Endothelial cell of umbilical vein (primary cell): ENCODE results near the gene WNT9A. TPM values are rescaled to one million over a fixed set of nuclear protein-coding genes. Genes with fewer than 3 reads are reported as not detected.

ENCODE experiments used
- BruUV-seq: library from RNA; stranded (reverse); fragments of 400-500 nt; replicated peaks from 2 replicates; lab custom pipeline; 2021; lab: Mats Ljungman, UMichigan
- CTCF ChIA-PET: fragments of 300-600, 350-600 bp; sonication (Branson Sonifier 250); formaldehyde crosslinking; loops from one replicate; lab custom pipeline; 2021; ENCODE audit warnings: antibody characterized with exemption, inconsistent platforms; lab: Charles Lee
- POLR2A ChIA-PET: fragments of 300-600, 350-600 bp; sonication (Branson Sonifier 250); formaldehyde crosslinking; loops from one replicate; lab custom pipeline; 2021; ENCODE audit warnings: antibody characterized with exemption, inconsistent platforms; lab: Charles Lee
- DNase-seq: peaks from one replicate; pipeline ENCODE4 v3.0.0-alpha.2; 2011; ENCODE audit warnings: low read depth, low spot score
- FAIRE-seq: peaks from 2 replicates; lab custom pipeline; 2011; peaks lifted over from hg19 to GRCh38; lab: Jason Lieb, UNC
- H2AFZ ChIP-seq: 2 replicates; pipeline ENCODE4 v1.6.0; 2012; ENCODE audit warnings: low read depth, low read length, control low read depth, inconsistent platforms
- H3K27ac ChIP-seq: 2 replicates; pipeline ENCODE4 v1.5.1; 2011; ENCODE audit warnings: low read depth, mild to moderate bottlenecking, control low read depth, low read length, moderate library complexity; ENCODE audit not compliant: insufficient read depth
- H3K27me3 ChIP-seq, 2 experiments: 2 replicates each; pipeline versions ENCODE4 v1.6.0 to v1.6.1; 2011; ENCODE audit warnings: low read length in 2 of 2, mixed read lengths in 1 of 2; ENCODE audit not compliant: control insufficient read depth in 2 of 2, insufficient read depth in 2 of 2
- H3K36me3 ChIP-seq, 2 experiments: 2 replicates in 1 of 2; 3 replicates in 1 of 2; pipeline ENCODE4 v1.5.1; 2011; ENCODE audit warnings: low read length in 2 of 2, mild to moderate bottlenecking in 1 of 2, moderate library complexity in 1 of 2; ENCODE audit not compliant: control insufficient read depth in 2 of 2, insufficient read depth in 2 of 2; ENCODE audit errors: extremely low read depth in 1 of 2
- H3K4me1 ChIP-seq: 3 replicates; pipeline ENCODE4 v1.5.1; 2011; ENCODE audit warnings: mild to moderate bottlenecking, low read length; ENCODE audit not compliant: control insufficient read depth, insufficient read depth; ENCODE audit errors: extremely low read depth
- H3K4me2 ChIP-seq: 2 replicates; pipeline ENCODE4 v1.6.1; 2011; ENCODE audit warnings: low read length, control low read depth, mixed read lengths; ENCODE audit not compliant: insufficient read depth
- H3K4me3 ChIP-seq, 3 experiments: fragments of 200-600 bp in 1 of 3; sonication (generic), shearing (Covaris generic) in 1 of 3; replicated peaks in 1 of 3; 2 replicates each; pipeline ENCODE4 v1.5.1; 2011 to 2016; ENCODE audit warnings: control low read depth in 3 of 3, low read length in 3 of 3, mild to moderate bottlenecking in 2 of 3, inconsistent platforms in 1 of 3, low read depth in 1 of 3, moderate library complexity in 1 of 3; ENCODE audit not compliant: insufficient read depth in 1 of 3
- H3K79me2 ChIP-seq: 2 replicates; pipeline ENCODE4 v1.6.0; 2012; ENCODE audit warnings: low read length, inconsistent platforms; ENCODE audit not compliant: control insufficient read depth, insufficient read depth
- H3K9ac ChIP-seq: replicated peaks from 2 replicates; pipeline ENCODE3; 2011; ENCODE audit warnings: low read length, control low read depth; ENCODE audit not compliant: insufficient read depth; ENCODE audit errors: extremely low read depth
- H3K9me1 ChIP-seq: replicated peaks from 3 replicates; pipeline ENCODE4 v1.6.0; 2011; ENCODE audit warnings: mild to moderate bottlenecking, low read length; ENCODE audit not compliant: control insufficient read depth, insufficient read depth; ENCODE audit errors: extremely low read depth
- H3K9me3 ChIP-seq: replicated peaks from 2 replicates; pipeline ENCODE4 v1.5.1; 2012; ENCODE audit warnings: low read length, inconsistent platforms; ENCODE audit not compliant: control insufficient read depth, insufficient read depth
- H4K20me1 ChIP-seq: replicated peaks from 2 replicates; pipeline ENCODE3; 2011; ENCODE audit warnings: mild to moderate bottlenecking, low read length; ENCODE audit not compliant: control insufficient read depth, insufficient read depth; ENCODE audit errors: extremely low read depth
- EZH2 ChIP-seq: IDR thresholded peaks from 2 replicates; pipeline ENCODE4 v1.6.1; 2012; ENCODE audit warnings: borderline replicate concordance, low read depth, mild to moderate bottlenecking, moderate library complexity, low read length, inconsistent platforms; ENCODE audit not compliant: severe bottlenecking
- FOS ChIP-seq: IDR thresholded peaks from 2 replicates; pipeline ENCODE4 v1.6.1; 2011; ENCODE audit warnings: mild to moderate bottlenecking, low read length, moderate library complexity, borderline replicate concordance; ENCODE audit not compliant: insufficient read depth
- GATA2 ChIP-seq: IDR thresholded peaks from 2 replicates; pipeline ENCODE4 v1.7.0; 2011; ENCODE audit warnings: low read depth, mild to moderate bottlenecking, moderate library complexity, mixed read lengths, low read length; ENCODE audit not compliant: insufficient read length, insufficient read depth
- JUN ChIP-seq: IDR thresholded peaks from 2 replicates; pipeline ENCODE4 v1.6.1; 2011; ENCODE audit warnings: borderline replicate concordance, low read depth; ENCODE audit not compliant: insufficient read length, insufficient read depth
- MYC ChIP-seq: IDR thresholded peaks from one replicate; pipeline ENCODE4 v1.6.1; 2011; ENCODE audit warnings: mild to moderate bottlenecking, low read depth, low read length
- POLR2A ChIP-seq: IDR thresholded peaks from 2 replicates; pipeline ENCODE4 v1.6.1; 2012; ENCODE audit warnings: low read depth, mild to moderate bottlenecking, control low read depth, low read length
- POLR2AphosphoS5 ChIP-seq: IDR thresholded peaks from 2 replicates; pipeline ENCODE4 v1.6.1; 2012; ENCODE audit warnings: low read depth, mild to moderate bottlenecking, control low read depth, low read length, moderate library complexity; ENCODE audit not compliant: insufficient read depth
- dilution Hi-C: fragments of 300-500 bp; cut with MboI; formaldehyde crosslinking; loops from one replicate; pipeline ENCODE4 v1.15.0; 2019; ENCODE audit warnings: low sequenced_read_pairs; ENCODE audit not compliant: extremely low pct_ligation_motif_present
- intact Hi-C: fragments of 100-400 bp; cut with micrococcal nuclease; formaldehyde crosslinking; loops from one replicate; pipeline ENCODE4 v1.10.0; 2022
- polyA plus RNA-seq, 4 experiments: library from polyadenylated mRNA; depleted of rRNA in 3 of 4; stranded (reverse) in 3 of 4; unstranded in 1 of 4; fragments of >200 nt; gene quantifications; 2 replicates each; pipeline versions ENCODE4 v1.2.1 to v1.2.3, GENCODE V29; 2011 to 2012; ENCODE audit warnings: missing spikeins in 1 of 4
- total RNA-seq: library from RNA; stranded (reverse); gene quantifications from 2 replicates; pipeline ENCODE4 v1.2.3, GENCODE V29; 2021
- TF ChIP-seq, protein P1 (sequence below), 2 donors: IDR thresholded peaks; 1 replicate in 1 of 2; 2 replicates in 1 of 2; pipeline ENCODE4 v1.5.1; 2011; ENCODE audit warnings: low read length in 2 of 2, mild to moderate bottlenecking in 2 of 2, moderate library complexity in 2 of 2, control low read depth in 1 of 2, inconsistent platforms in 1 of 2, low read depth in 1 of 2; ENCODE audit not compliant: insufficient read depth in 1 of 2; ENCODE audit errors: extremely low read depth in 1 of 2
- TF ChIP-seq, protein P2 (sequence below): IDR thresholded peaks from 2 replicates; pipeline ENCODE4 v1.6.1; 2011; ENCODE audit not compliant: insufficient read depth, insufficient read length

Gene WNT9A
- total and polyA plus RNA-seq, 2 donors (not counting 3 experiments of a cell fraction or from before 2014, with no cell fraction given) = 5.4 to 6.2 TPM

DNA sequence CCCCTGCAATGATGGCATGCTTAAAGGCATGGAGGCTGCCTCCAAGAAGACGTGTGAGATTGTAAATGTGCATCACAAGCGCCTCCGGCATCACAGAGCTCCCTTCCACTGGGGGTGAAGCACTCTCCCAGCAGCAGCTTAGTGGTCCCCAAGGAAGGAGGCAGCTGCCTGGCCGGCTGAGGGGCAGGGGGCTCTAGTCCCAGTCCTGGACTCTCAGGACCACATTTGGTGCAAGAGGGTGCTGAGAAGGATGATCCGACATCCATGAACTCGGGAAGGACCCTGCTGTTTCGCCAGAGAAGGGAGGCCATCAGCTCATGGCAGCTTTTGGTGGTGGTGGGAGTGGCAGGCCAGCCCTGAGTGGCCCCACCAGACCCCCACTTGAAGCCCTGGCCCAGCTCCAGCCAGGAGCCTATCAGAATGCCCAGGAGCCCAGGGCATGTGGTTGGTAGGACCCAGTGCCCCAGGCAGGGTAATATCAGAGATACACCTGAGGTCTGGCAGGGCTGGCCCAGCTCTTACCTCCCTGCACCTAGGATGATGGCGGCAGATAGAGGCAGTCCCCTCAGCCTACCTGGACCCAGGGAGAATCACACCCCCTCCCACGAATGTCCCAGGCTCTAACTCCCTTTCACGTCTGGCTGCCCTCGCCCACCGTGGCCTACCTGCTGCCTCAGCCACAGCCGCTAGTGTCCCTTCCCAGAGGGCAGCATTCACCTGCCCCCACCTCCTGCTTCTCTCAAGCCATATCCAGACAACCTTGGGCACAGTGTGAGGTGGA is 2.4 kb upstream of the WNT9A start:
- Histone ChIP-seq H3K36me3 (no peaks in the 10 kb centered on the region), H3K4me2 (no peak overlapping the region), H3K9me3 (no peaks in the 10 kb centered on the region), H3K4me1 (peaks cover 16% of the 10 kb centered on the region), H3K9me1 (no peaks in the 10 kb centered on the region), H3K4me3 (no peak overlapping the region), H3K27me3 (peaks cover 3 to 5% of the 10 kb centered on the region in 2 experiments), H4K20me1 (no peaks in the 10 kb centered on the region), H3K9ac (no peak overlapping the region), H2AFZ (no peak overlapping the region), H3K27ac (no peak overlapping the region), H3K79me2 (no peaks in the 10 kb centered on the region)
- ChIA-PET POLR2A (no interaction called here), CTCF (interaction anchor here (0.6 kb wide), 1 partner anchor 109 kb away, joined by 3 read pairs; no protein-coding TSS in a partner anchor)
- TF ChIP-seq, protein P1, sequence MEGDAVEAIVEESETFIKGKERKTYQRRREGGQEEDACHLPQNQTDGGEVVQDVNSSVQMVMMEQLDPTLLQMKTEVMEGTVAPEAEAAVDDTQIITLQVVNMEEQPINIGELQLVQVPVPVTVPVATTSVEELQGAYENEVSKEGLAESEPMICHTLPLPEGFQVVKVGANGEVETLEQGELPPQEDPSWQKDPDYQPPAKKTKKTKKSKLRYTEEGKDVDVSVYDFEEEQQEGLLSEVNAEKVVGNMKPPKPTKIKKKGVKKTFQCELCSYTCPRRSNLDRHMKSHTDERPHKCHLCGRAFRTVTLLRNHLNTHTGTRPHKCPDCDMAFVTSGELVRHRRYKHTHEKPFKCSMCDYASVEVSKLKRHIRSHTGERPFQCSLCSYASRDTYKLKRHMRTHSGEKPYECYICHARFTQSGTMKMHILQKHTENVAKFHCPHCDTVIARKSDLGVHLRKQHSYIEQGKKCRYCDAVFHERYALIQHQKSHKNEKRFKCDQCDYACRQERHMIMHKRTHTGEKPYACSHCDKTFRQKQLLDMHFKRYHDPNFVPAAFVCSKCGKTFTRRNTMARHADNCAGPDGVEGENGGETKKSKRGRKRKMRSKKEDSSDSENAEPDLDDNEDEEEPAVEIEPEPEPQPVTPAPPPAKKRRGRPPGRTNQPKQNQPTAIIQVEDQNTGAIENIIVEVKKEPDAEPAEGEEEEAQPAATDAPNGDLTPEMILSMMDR (IDR thresholded peaks at IDR 0.05; ENCODE audit: extremely low read depth in 1 of 2, insufficient read depth in 1 of 2, low read depth in 1 of 2, low read length in 2 of 2) = no peak
- no peak for TF ChIP-seq GATA2
- no peak for TF ChIP-seq MYC
- TF ChIP-seq JUN = no peak
- no peak for TF ChIP-seq EZH2
- no peak for TF ChIP-seq POLR2A
- no peak for TF ChIP-seq FOS
- no peak for TF ChIP-seq POLR2AphosphoS5
- TF ChIP-seq, protein P2, sequence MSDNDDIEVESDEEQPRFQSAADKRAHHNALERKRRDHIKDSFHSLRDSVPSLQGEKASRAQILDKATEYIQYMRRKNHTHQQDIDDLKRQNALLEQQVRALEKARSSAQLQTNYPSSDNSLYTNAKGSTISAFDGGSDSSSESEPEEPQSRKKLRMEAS = no peak
- no TSS peak for BruUV-seq
- DNase-seq = no peak
- FAIRE-seq = no peak
- intact Hi-C loops = loop anchor here (5.0 kb wide), 1 partner anchor 63 kb away; no protein-coding TSS in a partner anchor
- dilution Hi-C loops = no loop called here
